DND-41 (cell line): ENCODE data around the gene PRUNE1.
A peak's percentile ranks its signal among the peaks of the same experiment; 100 is the strongest.

Experiments used
- ATAC-seq: fragments of 200-7000 bp; cut with Tn5 transposase; 3 replicates; pipeline ENCODE4 v1.9.1; 2021; ENCODE audit warnings: low read depth; ENCODE audit not compliant: insufficient read depth
- DNase-seq: peaks from one replicate; pipeline ENCODE4 v3.0.0-alpha.2; 2020
- H2AFZ ChIP-seq: 2 replicates; pipeline ENCODE4 v1.6.0; 2012; ENCODE audit warnings: low read depth, low read length
- H3K27ac ChIP-seq: 2 replicates; pipeline ENCODE4 v1.5.1; 2012; ENCODE audit warnings: low read length, inconsistent platforms
- H3K27me3 ChIP-seq: fragments of 200-600 bp; sonication (generic); 2 replicates; pipeline ENCODE4 v1.6.0; 2012; ENCODE audit warnings: low read length, mild to moderate bottlenecking, inconsistent platforms; ENCODE audit not compliant: insufficient read depth, poor library complexity
- H3K36me3 ChIP-seq: 2 replicates; pipeline ENCODE4 v1.5.1; 2012; ENCODE audit warnings: low read length, inconsistent platforms; ENCODE audit not compliant: insufficient read depth
- H3K4me1 ChIP-seq: 2 replicates; pipeline ENCODE4 v1.5.1; 2012; ENCODE audit warnings: mild to moderate bottlenecking, low read length; ENCODE audit not compliant: insufficient read depth
- H3K4me2 ChIP-seq: 2 replicates; pipeline ENCODE4 v1.6.0; 2012; ENCODE audit warnings: mild to moderate bottlenecking, moderate library complexity, low read length, inconsistent platforms; ENCODE audit not compliant: insufficient read depth
- H3K4me3 ChIP-seq, 2 experiments: fragments of 200-600 bp in 1 of 2; shearing (Covaris generic) in 1 of 2; 2 replicates each; pipeline ENCODE4 v1.5.1; 2012 to 2016; ENCODE audit warnings: inconsistent platforms in 2 of 2, low read length in 2 of 2, mild to moderate bottlenecking in 2 of 2, low read depth in 1 of 2, moderate library complexity in 1 of 2
- H3K79me2 ChIP-seq: 2 replicates; pipeline ENCODE4 v1.6.0; 2012; ENCODE audit warnings: low read length, inconsistent platforms; ENCODE audit not compliant: insufficient read depth
- H3K9ac ChIP-seq: 2 replicates; pipeline ENCODE4 v1.6.0; 2012; ENCODE audit warnings: low read depth, mild to moderate bottlenecking, inconsistent platforms, low read length, moderate library complexity
- H3K9me3 ChIP-seq: 2 replicates; pipeline ENCODE4 v1.5.1; 2012; ENCODE audit warnings: low read length, moderate library complexity, mild to moderate bottlenecking, inconsistent platforms; ENCODE audit not compliant: insufficient read depth, severe bottlenecking
- H4K20me1 ChIP-seq: 2 replicates; pipeline ENCODE4 v1.6.0; 2012; ENCODE audit warnings: low read length; ENCODE audit not compliant: insufficient read depth
- EZH2 ChIP-seq: IDR thresholded peaks from 3 replicates; pipeline ENCODE4 v1.6.1; 2012; ENCODE audit warnings: borderline replicate concordance, low read depth, mild to moderate bottlenecking, moderate library complexity, low read length, inconsistent platforms; ENCODE audit not compliant: severe bottlenecking
- TF ChIP-seq, protein P1 (sequence below): IDR thresholded peaks from 2 replicates; pipeline ENCODE4 v1.5.1; 2012; ENCODE audit warnings: borderline replicate concordance, low read length, moderate library complexity, mild to moderate bottlenecking; ENCODE audit not compliant: poor library complexity, severe bottlenecking; ENCODE audit errors: extremely low read depth

PRUNE1 gene

GRCh38 chr1:151001602-151002001 is 6.6 kb upstream of the PRUNE1 start:
- no peak for DNase-seq
- Histone ChIP-seq H3K79me2 (no peaks in the 10 kb centered on the region), H2AFZ (no peak overlapping the region), H3K4me3 (no peak overlapping the region), H3K9ac (no peak overlapping the region), H3K9me3 (no peaks in the 10 kb centered on the region), H3K27ac (no peak overlapping the region), H3K4me1 (peaks cover 38% of the 10 kb centered on the region), H4K20me1 (no peaks in the 10 kb centered on the region), H3K4me2 (no peak overlapping the region), H3K36me3 (no peaks in the 10 kb centered on the region; the same call in 1 of the 2 replicates), H3K27me3 (no peaks in the 10 kb centered on the region)
- TF ChIP-seq, protein P1, sequence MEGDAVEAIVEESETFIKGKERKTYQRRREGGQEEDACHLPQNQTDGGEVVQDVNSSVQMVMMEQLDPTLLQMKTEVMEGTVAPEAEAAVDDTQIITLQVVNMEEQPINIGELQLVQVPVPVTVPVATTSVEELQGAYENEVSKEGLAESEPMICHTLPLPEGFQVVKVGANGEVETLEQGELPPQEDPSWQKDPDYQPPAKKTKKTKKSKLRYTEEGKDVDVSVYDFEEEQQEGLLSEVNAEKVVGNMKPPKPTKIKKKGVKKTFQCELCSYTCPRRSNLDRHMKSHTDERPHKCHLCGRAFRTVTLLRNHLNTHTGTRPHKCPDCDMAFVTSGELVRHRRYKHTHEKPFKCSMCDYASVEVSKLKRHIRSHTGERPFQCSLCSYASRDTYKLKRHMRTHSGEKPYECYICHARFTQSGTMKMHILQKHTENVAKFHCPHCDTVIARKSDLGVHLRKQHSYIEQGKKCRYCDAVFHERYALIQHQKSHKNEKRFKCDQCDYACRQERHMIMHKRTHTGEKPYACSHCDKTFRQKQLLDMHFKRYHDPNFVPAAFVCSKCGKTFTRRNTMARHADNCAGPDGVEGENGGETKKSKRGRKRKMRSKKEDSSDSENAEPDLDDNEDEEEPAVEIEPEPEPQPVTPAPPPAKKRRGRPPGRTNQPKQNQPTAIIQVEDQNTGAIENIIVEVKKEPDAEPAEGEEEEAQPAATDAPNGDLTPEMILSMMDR, result no peak
- no peak for TF ChIP-seq EZH2
- ATAC-seq, result no peak

GRCh38 chr1:151002051-151002450 is 6.2 kb upstream of the PRUNE1 start:
- no peaks in the 10 kb centered on the region for H3K9me3 ChIP-seq
- no peak overlapping the region for H2AFZ ChIP-seq
- no peak overlapping the region for H3K4me2 ChIP-seq
- DNase-seq, result no peak
- H3K27ac ChIP-seq, result no peak overlapping the region
- no peak overlapping the region for H3K4me3 ChIP-seq
- H3K4me1 ChIP-seq, result peaks cover 43% of the 10 kb centered on the region
- H3K36me3 ChIP-seq, result no peaks in the 10 kb centered on the region; the same call in 1 of the 2 replicates
- no peak overlapping the region for H3K9ac ChIP-seq
- ATAC-seq, result no peak
- H3K79me2 ChIP-seq, result no peaks in the 10 kb centered on the region
- no peaks in the 10 kb centered on the region for H4K20me1 ChIP-seq
- TF ChIP-seq, protein P1, result no peak
- no peak for TF ChIP-seq EZH2
- H3K27me3 ChIP-seq, result no peaks in the 10 kb centered on the region

DNA sequence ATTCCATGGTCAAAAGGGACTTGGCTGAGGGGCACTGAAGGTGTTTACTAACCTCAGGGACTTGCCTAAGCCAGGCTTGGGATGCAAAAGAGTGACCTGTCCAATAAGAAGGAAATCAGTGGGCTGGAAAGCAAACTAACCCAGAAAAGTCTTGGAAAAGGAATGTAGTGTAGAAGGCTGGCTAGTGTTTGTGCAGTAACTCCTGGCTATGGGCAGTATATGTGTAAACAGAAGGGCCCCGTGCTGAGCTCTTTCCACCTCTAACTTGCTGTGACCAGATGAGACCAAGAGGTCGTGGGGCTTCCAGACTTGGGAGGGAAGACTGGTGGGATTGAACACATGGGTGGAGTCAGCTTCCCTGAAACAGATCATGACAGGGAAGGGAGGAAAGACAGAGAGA is 5.6 kb upstream of the PRUNE1 start:
- H3K4me2 ChIP-seq, result peak overlapping the region; percentile 26
- 0 out of 2 replicates have a peak overlapping the region, but pooled peaks have one; percentile 4 for H3K27ac ChIP-seq
- 0 out of 2 replicates have a peak overlapping the region, but pooled peaks have one; percentile 8 for H3K9ac ChIP-seq
- H3K4me3 ChIP-seq, result no peak overlapping the region
- ATAC-seq, result no peak
- TF ChIP-seq, protein P1, result no peak
- TF ChIP-seq EZH2, result no peak
- no peak overlapping the region for H2AFZ ChIP-seq
- H3K36me3 ChIP-seq, result no peaks in the 10 kb centered on the region; the same call in 1 of the 2 replicates
- peaks cover 48% of the 10 kb centered on the region for H3K4me1 ChIP-seq
- no peaks in the 10 kb centered on the region for H3K79me2 ChIP-seq
- H3K9me3 ChIP-seq, result no peaks in the 10 kb centered on the region
- H3K27me3 ChIP-seq, result no peaks in the 10 kb centered on the region
- DNase-seq, result no peak
- H4K20me1 ChIP-seq, result no peaks in the 10 kb centered on the region

GRCh38 chr1:151003180-151003579 is 5.1 kb upstream of the PRUNE1 start:
- Histone ChIP-seq H3K27ac (peak overlapping the region; percentile 4; the same call in 1 of the 2 replicates), H3K4me1 (peaks cover 53% of the 10 kb centered on the region), H3K9ac (no peak overlapping the region), H4K20me1 (no peaks in the 10 kb centered on the region), H3K4me3 (no peak overlapping the region), H3K36me3 (no peaks in the 10 kb centered on the region; the same call in 1 of the 2 replicates), H3K79me2 (no peaks in the 10 kb centered on the region), H3K27me3 (no peaks in the 10 kb centered on the region), H3K4me2 (peak overlapping the region; percentile 26), H2AFZ (no peak overlapping the region), H3K9me3 (no peaks in the 10 kb centered on the region)
- TF ChIP-seq EZH2, result no peak
- ATAC-seq, result peak; percentile 56
- DNase-seq, result peak; percentile 53
